PC-3 (cell line): ENCODE results near the gene SCGB1C1. TPM values are rescaled to one million over a fixed set of nuclear protein-coding genes. Genes with fewer than 3 reads are reported as not detected.
"Not testable (repeated sequence)": the region's sequence is repeated elsewhere in the genome, so short reads cannot be mapped to it uniquely, and the experiment has no call there.

Experiments
- ATAC-seq: fragments of 200-7000 bp; cut with Tn5 transposase; 2 replicates; pipeline ENCODE4 v1.9.1; 2020; ENCODE audit warnings: mild to moderate bottlenecking, moderate library complexity
- BruUV-seq: library from RNA; stranded (reverse); fragments of 400-500 nt; replicated peaks from 2 replicates; lab custom pipeline; 2021; lab: Mats Ljungman, UMichigan
- CTCF ChIA-PET: fragments of 300-600 bp; sonication (Branson Sonifier 250); formaldehyde crosslinking; loops from one replicate; lab custom pipeline; 2022; ENCODE audit warnings: antibody characterized with exemption; lab: Charles Lee
- POLR2A ChIA-PET: fragments of 300-600 bp; sonication (Branson Sonifier 250); formaldehyde crosslinking; loops from one replicate; lab custom pipeline; 2022; ENCODE audit warnings: antibody characterized with exemption; ENCODE audit not compliant: unreplicated experiment; lab: Charles Lee
- DNase-seq: peaks from one replicate; pipeline ENCODE4 v3.0.0-alpha.2; 2015
- H2AFZ ChIP-seq: fragments of 300-600 bp; sonication (generic); 2 replicates; pipeline ENCODE4 v1.6.0; 2016; ENCODE audit warnings: antibody characterized with exemption, low read length
- H3F3A ChIP-seq: fragments of 300-600 bp; sonication (generic); one replicate; pipeline ENCODE4 v1.6.0; 2017; ENCODE audit warnings: antibody characterized with exemption, low read length, control low read depth, mild to moderate bottlenecking; ENCODE audit not compliant: unreplicated experiment
- H3K27ac ChIP-seq: fragments of 300-600 bp; sonication (generic); 2 replicates; pipeline ENCODE4 v1.5.1; 2016; ENCODE audit warnings: mild to moderate bottlenecking, low read length
- H3K27me3 ChIP-seq: fragments of 300-600 bp; sonication (generic); 2 replicates; pipeline ENCODE4 v1.6.1; 2016; ENCODE audit warnings: low read length, mixed read lengths
- H3K36me3 ChIP-seq: fragments of 300-600 bp; sonication (generic); 2 replicates; pipeline ENCODE4 v1.6.1; 2016; ENCODE audit warnings: low read depth, mixed run types, low read length, mixed read lengths
- H3K4me1 ChIP-seq: fragments of 300-600 bp; sonication (generic); 2 replicates; pipeline ENCODE4 v1.5.1; 2016; ENCODE audit warnings: low read length; ENCODE audit not compliant: insufficient read depth
- H3K4me2 ChIP-seq: fragments of 300-600 bp; sonication (generic); 2 replicates; pipeline ENCODE4 v1.6.0; 2016; ENCODE audit warnings: low read length
- H3K4me3 ChIP-seq: fragments of 300-600 bp; sonication (generic); 2 replicates; pipeline ENCODE4 v1.5.1; 2016; ENCODE audit warnings: mild to moderate bottlenecking, low read length, mixed read lengths
- H3K79me2 ChIP-seq: fragments of 300-600 bp; sonication (generic); 2 replicates; pipeline ENCODE4 v1.6.1; 2017; ENCODE audit warnings: low read length, mixed read lengths
- H3K9ac ChIP-seq: fragments of 300-600 bp; sonication (generic); 2 replicates; pipeline ENCODE4 v1.6.0; 2016; ENCODE audit warnings: mild to moderate bottlenecking, low read length
- H3K9me2 ChIP-seq: fragments of 300-600 bp; sonication (generic); replicated peaks from 2 replicates; pipeline ENCODE4 v1.6.1; 2016; ENCODE audit warnings: mixed run types, low read length, mixed read lengths
- H3K9me3 ChIP-seq: fragments of 300-600 bp; sonication (generic); 2 replicates; pipeline ENCODE4 v1.6.1; 2016; ENCODE audit warnings: low read length, mixed read lengths
- H4K20me1 ChIP-seq: fragments of 300-600 bp; sonication (generic); 2 replicates; pipeline ENCODE4 v1.6.1; 2016; ENCODE audit warnings: low read length, mixed read lengths
- EZH2 ChIP-seq: fragments of 300-600 bp; sonication (generic); IDR thresholded peaks from one replicate; pipeline ENCODE4 v1.6.1; 2017; ENCODE audit warnings: antibody characterized with exemption, mild to moderate bottlenecking, low read length; ENCODE audit not compliant: unreplicated experiment
- EZH2phosphoT487 ChIP-seq: fragments of 300-600 bp; sonication (generic); IDR thresholded peaks from 2 replicates; pipeline ENCODE4 v1.6.1; 2018; ENCODE audit warnings: mild to moderate bottlenecking, antibody characterized with exemption, low read length, borderline replicate concordance
- intact Hi-C: fragments of 100-400 bp; cut with micrococcal nuclease; formaldehyde crosslinking; loops from 2 replicates; pipeline ENCODE4 v1.9.0; 2023
- total RNA-seq: library from RNA; depleted of rRNA; stranded (reverse); fragments of >200 nt; gene quantifications from 2 replicates; pipeline ENCODE4 v1.2.3, GENCODE V29; 2014
- TF ChIP-seq, protein P1 (sequence below): fragments of 300-600 bp; sonication (generic); conservative IDR thresholded peaks from 2 replicates; pipeline ENCODE4 v1.5.1; 2017; ENCODE audit warnings: antibody characterized with exemption, low read depth, mild to moderate bottlenecking, low read length

SCGB1C1 gene
- total RNA-seq, 1 experiment from 2014 or later = not detected

GRCh38 chr11:191490-192478 lies 1.1 kb upstream of the SCGB1C1 start:
- H3K79me2 ChIP-seq, H3F3A ChIP-seq, BruUV-seq, DNase-seq, H2AFZ ChIP-seq, H3K9me3 ChIP-seq, H3K4me2 ChIP-seq, H4K20me1 ChIP-seq, H3K27ac ChIP-seq, H3K9me2 ChIP-seq, H3K27me3 ChIP-seq, POLR2A ChIA-PET, CTCF ChIA-PET, intact Hi-C loops, H3K4me3 ChIP-seq, H3K9ac ChIP-seq, H3K4me1 ChIP-seq, H3K36me3 ChIP-seq: not testable (repeated sequence)
- ATAC-seq = peak; percentile 65

- H2AFZ ChIP-seq, H3K4me2 ChIP-seq, H3K9me2 ChIP-seq, H3F3A ChIP-seq, H3K79me2 ChIP-seq, H3K4me3 ChIP-seq, DNase-seq, H3K27ac ChIP-seq, H3K9me3 ChIP-seq, H3K4me1 ChIP-seq, H3K9ac ChIP-seq, H3K27me3 ChIP-seq, H4K20me1 ChIP-seq, POLR2A ChIA-PET, H3K36me3 ChIP-seq, CTCF ChIA-PET, intact Hi-C loops, ATAC-seq, BruUV-seq: not testable (repeated sequence)
Observed at GRCh38 chr11:193481-193880, 603 bp downstream of the SCGB1C1 start.

GRCh38 chr11:196786-197731 lies 4.2 kb downstream of the SCGB1C1 start:
- H3K27ac ChIP-seq = no peak overlapping the region
- DNase-seq (no peak), ATAC-seq (peak; percentile 12; the same call in 1 of the 2 replicates)
- no peak for TF ChIP-seq EZH2phosphoT487
- H3K9ac ChIP-seq = no peak overlapping the region
- H4K20me1 ChIP-seq = no peaks in the 10 kb centered on the region
- no TSS peak for BruUV-seq
- intact Hi-C loops = no loop called here
- no peaks in the 10 kb centered on the region for H3K4me1 ChIP-seq
- no peaks in the 10 kb centered on the region for H3K9me2 ChIP-seq
- H3K36me3 ChIP-seq = no peaks in the 10 kb centered on the region
- no peaks in the 10 kb centered on the region for H3K79me2 ChIP-seq
- no peak overlapping the region for H3K4me2 ChIP-seq
- no peaks in the 10 kb centered on the region for H3F3A ChIP-seq
- no peaks in the 10 kb centered on the region for H3K9me3 ChIP-seq
- POLR2A ChIA-PET = no interaction called here
- H2AFZ ChIP-seq = no peak overlapping the region
- CTCF ChIA-PET = no interaction called here
- H3K27me3 ChIP-seq = no peaks in the 10 kb centered on the region
- H3K4me3 ChIP-seq = no peak overlapping the region

- CTCF ChIA-PET = no interaction called here
- Histone ChIP-seq H3K36me3 (no peaks in the 10 kb centered on the region), H3K27ac (no peak overlapping the region), H3K9me3 (no peaks in the 10 kb centered on the region), H3K4me3 (no peak overlapping the region), H3K27me3 (no peaks in the 10 kb centered on the region), H3K4me2 (no peak overlapping the region), H3F3A (no peaks in the 10 kb centered on the region), H3K79me2 (no peaks in the 10 kb centered on the region), H2AFZ (no peak overlapping the region), H3K9me2 (no peaks in the 10 kb centered on the region), H4K20me1 (no peaks in the 10 kb centered on the region), H3K9ac (no peak overlapping the region), H3K4me1 (no peaks in the 10 kb centered on the region)
- TF ChIP-seq EZH2 = no peak
- TF ChIP-seq, protein P1, sequence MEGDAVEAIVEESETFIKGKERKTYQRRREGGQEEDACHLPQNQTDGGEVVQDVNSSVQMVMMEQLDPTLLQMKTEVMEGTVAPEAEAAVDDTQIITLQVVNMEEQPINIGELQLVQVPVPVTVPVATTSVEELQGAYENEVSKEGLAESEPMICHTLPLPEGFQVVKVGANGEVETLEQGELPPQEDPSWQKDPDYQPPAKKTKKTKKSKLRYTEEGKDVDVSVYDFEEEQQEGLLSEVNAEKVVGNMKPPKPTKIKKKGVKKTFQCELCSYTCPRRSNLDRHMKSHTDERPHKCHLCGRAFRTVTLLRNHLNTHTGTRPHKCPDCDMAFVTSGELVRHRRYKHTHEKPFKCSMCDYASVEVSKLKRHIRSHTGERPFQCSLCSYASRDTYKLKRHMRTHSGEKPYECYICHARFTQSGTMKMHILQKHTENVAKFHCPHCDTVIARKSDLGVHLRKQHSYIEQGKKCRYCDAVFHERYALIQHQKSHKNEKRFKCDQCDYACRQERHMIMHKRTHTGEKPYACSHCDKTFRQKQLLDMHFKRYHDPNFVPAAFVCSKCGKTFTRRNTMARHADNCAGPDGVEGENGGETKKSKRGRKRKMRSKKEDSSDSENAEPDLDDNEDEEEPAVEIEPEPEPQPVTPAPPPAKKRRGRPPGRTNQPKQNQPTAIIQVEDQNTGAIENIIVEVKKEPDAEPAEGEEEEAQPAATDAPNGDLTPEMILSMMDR = no peak
- TF ChIP-seq EZH2phosphoT487 = no peak
- BruUV-seq = no TSS peak
- ATAC-seq (no peak), DNase-seq (no peak)
- POLR2A ChIA-PET = no interaction called here
- intact Hi-C loops = no loop called here
Observed at GRCh38 chr11:197741-198235, 4.9 kb downstream of the SCGB1C1 start.
